Naive thymus-derived CD4-positive, alpha-beta T cell (primary cell): ENCODE data around the gene NEDD4L. TPM values are rescaled to one million over a fixed set of nuclear protein-coding genes. Genes with fewer than 3 reads are reported as not detected.

ENCODE experiments used
- ATAC-seq: fragments of 150-1000 bp; cut with Tn5 transposase; 2 replicates; pipeline ENCODE4 v1.10.0; 2021; ENCODE audit warnings: mild to moderate bottlenecking, moderate library complexity
- CTCF ChIA-PET: fragments of 350-600 bp; sonication (Branson Sonifier 250); formaldehyde crosslinking; loops from one replicate; lab custom pipeline; 2021; ENCODE audit warnings: antibody characterized with exemption; lab: Charles Lee
- POLR2A ChIA-PET: fragments of 350-600 bp; sonication (Branson Sonifier 250); formaldehyde crosslinking; loops from one replicate; lab custom pipeline; 2021; ENCODE audit warnings: antibody characterized with exemption, inconsistent platforms; lab: Charles Lee
- DNase-seq, 9 donors: peaks; one replicate each; pipeline versions ENCODE4 v3.0.0 to v3.0.0-alpha.2; 2020 to 2022; ENCODE audit warnings: mixed read lengths in 1 of 9
- H3K27ac ChIP-seq: one replicate; pipeline ENCODE4 v1.7.0; 2013; ENCODE audit warnings: mild to moderate bottlenecking, low read depth, low read length, moderate library complexity
- H3K27me3 ChIP-seq, 2 donors: one replicate each; pipeline ENCODE4 v1.7.0; 2013; ENCODE audit warnings: low read length in 2 of 2, mild to moderate bottlenecking in 2 of 2, moderate library complexity in 2 of 2; ENCODE audit not compliant: control insufficient read depth in 2 of 2, insufficient read depth in 2 of 2
- H3K36me3 ChIP-seq, 3 experiments: 1 replicate in 2 of 3; 2 replicates in 1 of 3; pipeline ENCODE4 v1.7.0; 2013; ENCODE audit warnings: low read length in 3 of 3, mild to moderate bottlenecking in 3 of 3, moderate library complexity in 1 of 3; ENCODE audit not compliant: insufficient read depth in 3 of 3, control insufficient read depth in 2 of 3
- H3K4me1 ChIP-seq, 2 donors: one replicate each; pipeline ENCODE4 v1.7.0; 2013; ENCODE audit warnings: low read length in 2 of 2, mild to moderate bottlenecking in 2 of 2, moderate library complexity in 1 of 2; ENCODE audit not compliant: control insufficient read depth in 2 of 2, insufficient read depth in 2 of 2
- H3K4me3 ChIP-seq: 2 replicates; pipeline ENCODE4 v1.7.0; 2013; ENCODE audit warnings: mild to moderate bottlenecking, low read length
- H3K9me3 ChIP-seq, 3 experiments: 1 replicate in 2 of 3; 2 replicates in 1 of 3; pipeline ENCODE4 v1.7.0; 2013; ENCODE audit warnings: low read length in 3 of 3; ENCODE audit not compliant: control insufficient read depth in 2 of 3
- H3K27ac Mint-ChIP-seq, 9 donors: one replicate each; pipeline ENCODE4 v1.8.0; 2020 to 2022; ENCODE audit warnings: mixed read lengths in 9 of 9, mild to moderate bottlenecking in 8 of 9, moderate library complexity in 5 of 9, inconsistent platforms in 2 of 9
- H3K27me3 Mint-ChIP-seq, 5 donors: one replicate each; pipeline ENCODE4 v1.8.0; 2021 to 2022; ENCODE audit warnings: mixed read lengths in 5 of 5, mild to moderate bottlenecking in 1 of 5
- H3K36me3 Mint-ChIP-seq, 5 donors: one replicate each; pipeline ENCODE4 v1.8.0; 2020 to 2022; ENCODE audit warnings: mixed read lengths in 5 of 5, mild to moderate bottlenecking in 3 of 5, inconsistent platforms in 1 of 5
- H3K4me1 Mint-ChIP-seq, 7 donors: one replicate each; pipeline ENCODE4 v1.8.0; 2020 to 2022; ENCODE audit warnings: mixed read lengths in 7 of 7, mild to moderate bottlenecking in 3 of 7, inconsistent platforms in 1 of 7
- H3K4me3 Mint-ChIP-seq, 10 donors: one replicate each; pipeline ENCODE4 v1.8.0; 2020 to 2022; ENCODE audit warnings: mild to moderate bottlenecking in 10 of 10, mixed read lengths in 10 of 10, moderate library complexity in 6 of 10, inconsistent platforms in 2 of 10
- H3K9me3 Mint-ChIP-seq, 11 donors: one replicate each; pipeline ENCODE4 v1.8.0; 2020 to 2022; ENCODE audit warnings: mixed read lengths in 11 of 11, mild to moderate bottlenecking in 4 of 11, inconsistent platforms in 1 of 11, moderate library complexity in 1 of 11
- intact Hi-C, 2 donors: fragments of 100-400 bp; cut with micrococcal nuclease; formaldehyde crosslinking; loops; one replicate each; pipeline ENCODE4 v1.15.1; 2023
- polyA plus RNA-seq, 2 donors: library from polyadenylated mRNA; unstranded; fragments of 300-500 nt; fragmentation: Illumina TruSeq; gene quantifications; one replicate each; pipeline ENCODE4 v1.2.3, GENCODE V29; 2021
- total RNA-seq, 6 experiments: library from RNA in 5 of 6; stranded (reverse) in 5 of 6; gene quantifications; 1 replicate in 5 of 6; 2 replicates in 1 of 6; pipeline ENCODE4 v1.2.3 and lab custom pipeline; 2021 to 2026

The NEDD4L gene
- total and polyA plus RNA-seq, 7 experiments from 2014 or later: 1.1 to 10.3 (median 4.2) TPM

GRCh38 chr18:58218117-58218516 lies 174.1 kb downstream of the NEDD4L start:
- CTCF ChIA-PET: no interaction called here
- Histone ChIP-seq H3K4me1 (no peaks in the 10 kb centered on the region), H3K27ac (no peak overlapping the region), H3K4me3 (no peak overlapping the region), H3K9me3 (no peaks in the 10 kb centered on the region), H3K36me3 (no peaks in the 10 kb centered on the region), H3K27me3 (no peaks in the 10 kb centered on the region)
- ATAC-seq: no peak
- intact Hi-C loops: no loop called here
- Mint-ChIP-seq H3K4me3 (no peak overlapping the region), H3K36me3 (no peaks in the 10 kb centered on the region), H3K27me3 (peaks cover 0 to 22% (median 13%) of the 10 kb centered on the region in 5 donors), H3K27ac (no peak overlapping the region), H3K4me1 (peaks cover 13 to 24% (median 14%) of the 10 kb centered on the region in 7 donors), H3K9me3 (peaks cover 0 to 1% (median 0%) of the 10 kb centered on the region in 11 donors)
- POLR2A ChIA-PET: no interaction called here
- no peak for DNase-seq

- peaks cover 0 to 6% (median 0%) of the 10 kb centered on the region in 7 donors for H3K4me1 Mint-ChIP-seq
- Histone ChIP-seq H3K4me1 (no peaks in the 10 kb centered on the region), H3K4me3 (no peak overlapping the region), H3K36me3 (no peaks in the 10 kb centered on the region), H3K9me3 (no peaks in the 10 kb centered on the region), H3K27ac (no peak overlapping the region), H3K27me3 (no peaks in the 10 kb centered on the region)
- no peak for ATAC-seq
- intact Hi-C loops: no loop called here
- no peak for DNase-seq
- no peaks in the 10 kb centered on the region for H3K9me3 Mint-ChIP-seq
- H3K36me3 Mint-ChIP-seq: no peaks in the 10 kb centered on the region
- no peak overlapping the region for H3K27ac Mint-ChIP-seq
- CTCF ChIA-PET: no interaction called here
- H3K27me3 Mint-ChIP-seq: peaks cover 0 to 16% (median 6%) of the 10 kb centered on the region in 5 donors
- no peak overlapping the region for H3K4me3 Mint-ChIP-seq
- POLR2A ChIA-PET: no interaction called here
Measured at GRCh38 chr18:58221060-58221725, 177.2 kb downstream of the NEDD4L start.

GRCh38 chr18:58222432-58223125 lies 178.6 kb downstream of the NEDD4L start:
- DNase-seq (no peak), ATAC-seq (no peak)
- Histone ChIP-seq H3K4me3 (no peak overlapping the region), H3K36me3 (no peaks in the 10 kb centered on the region), H3K4me1 (no peaks in the 10 kb centered on the region), H3K9me3 (no peaks in the 10 kb centered on the region), H3K27me3 (no peaks in the 10 kb centered on the region), H3K27ac (no peak overlapping the region)
- no peak overlapping the region for H3K4me3 Mint-ChIP-seq
- no peak overlapping the region for H3K27ac Mint-ChIP-seq
- H3K9me3 Mint-ChIP-seq: no peaks in the 10 kb centered on the region
- H3K4me1 Mint-ChIP-seq: peaks cover 0 to 2% (median 0%) of the 10 kb centered on the region in 7 donors
- H3K36me3 Mint-ChIP-seq: no peaks in the 10 kb centered on the region
- CTCF ChIA-PET: no interaction called here
- POLR2A ChIA-PET: no interaction called here
- peaks cover 0 to 7% (median 5%) of the 10 kb centered on the region in 5 donors for H3K27me3 Mint-ChIP-seq
- intact Hi-C loops: no loop called here

DNA sequence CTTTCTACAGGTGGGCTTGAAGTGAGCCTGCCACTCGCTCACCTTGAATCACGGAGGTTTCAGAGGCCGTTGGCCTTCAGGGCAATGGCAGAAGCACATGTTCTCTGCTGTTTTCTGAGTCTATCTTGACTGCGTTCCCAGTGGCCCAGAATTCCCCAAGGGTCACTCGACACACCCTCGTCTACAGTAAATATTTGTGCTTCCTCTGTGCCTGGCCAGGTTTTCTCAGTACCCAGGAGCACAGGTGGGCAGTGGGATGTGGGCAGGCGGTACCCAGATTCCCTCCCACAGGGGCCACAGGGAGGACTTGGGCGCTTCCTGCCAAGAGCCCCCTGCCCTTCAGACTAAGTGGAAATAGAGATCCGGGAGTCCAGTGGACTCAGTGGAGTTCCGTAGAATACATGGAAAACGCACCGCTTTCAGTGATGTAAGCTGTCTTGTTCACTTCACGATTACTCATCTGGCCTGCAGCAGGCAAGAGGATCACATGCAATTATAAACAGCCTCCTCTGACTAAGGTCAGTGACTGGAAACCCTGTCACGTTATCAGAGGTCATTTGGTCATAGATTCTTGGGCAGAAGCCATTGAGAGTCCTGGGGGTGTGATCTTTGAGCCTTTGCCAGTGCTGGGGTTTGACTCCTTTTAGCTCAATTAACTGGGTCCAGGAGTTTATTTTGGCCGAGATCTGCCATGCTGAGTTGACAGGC lies 179.8 kb downstream of the NEDD4L start:
- CTCF ChIA-PET: no interaction called here
- Mint-ChIP-seq H3K27ac (no peak overlapping the region), H3K9me3 (no peaks in the 10 kb centered on the region), H3K27me3 (peaks cover 0 to 7% (median 4%) of the 10 kb centered on the region in 5 donors), H3K4me1 (peaks cover 0 to 2% (median 0%) of the 10 kb centered on the region in 7 donors), H3K36me3 (no peaks in the 10 kb centered on the region), H3K4me3 (no peak overlapping the region)
- Histone ChIP-seq H3K36me3 (no peaks in the 10 kb centered on the region), H3K9me3 (no peaks in the 10 kb centered on the region), H3K4me1 (no peaks in the 10 kb centered on the region), H3K4me3 (no peak overlapping the region), H3K27ac (no peak overlapping the region), H3K27me3 (no peaks in the 10 kb centered on the region)
- intact Hi-C loops: no loop called here
- DNase-seq (no peak), ATAC-seq (peak; percentile 14)
- POLR2A ChIA-PET: no interaction called here

DNA sequence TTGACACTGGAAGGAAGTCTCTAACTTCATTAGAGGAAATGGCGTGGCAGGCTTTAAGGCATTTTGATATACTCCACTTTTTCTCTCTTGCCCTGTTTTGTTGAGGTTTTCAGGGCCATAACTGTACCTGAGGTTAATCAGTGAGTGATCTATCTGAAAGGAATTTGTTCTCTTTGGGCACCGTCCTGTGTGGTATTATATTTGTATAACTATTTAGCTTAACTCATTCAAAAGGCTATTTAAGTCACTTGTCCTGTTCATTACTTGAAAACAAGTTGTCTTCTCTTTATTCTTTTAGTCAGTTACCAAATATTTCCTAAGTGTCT lies 180.4 kb downstream of the NEDD4L start:
- no peaks in the 10 kb centered on the region for H3K36me3 Mint-ChIP-seq
- intact Hi-C loops: no loop called here
- H3K4me3 Mint-ChIP-seq: no peak overlapping the region
- no peaks in the 10 kb centered on the region for H3K36me3 ChIP-seq
- H3K9me3 ChIP-seq: no peaks in the 10 kb centered on the region
- no peak overlapping the region for H3K27ac ChIP-seq
- ChIA-PET CTCF (no interaction called here), POLR2A (no interaction called here)
- H3K27me3 Mint-ChIP-seq: peaks cover 0 to 7% (median 0%) of the 10 kb centered on the region in 5 donors
- H3K27me3 ChIP-seq: no peaks in the 10 kb centered on the region
- no peak overlapping the region for H3K27ac Mint-ChIP-seq
- no peak for DNase-seq
- no peak for ATAC-seq
- peaks cover 0 to 2% (median 0%) of the 10 kb centered on the region in 7 donors for H3K4me1 Mint-ChIP-seq
- H3K4me3 ChIP-seq: no peak overlapping the region
- no peaks in the 10 kb centered on the region for H3K9me3 Mint-ChIP-seq
- no peaks in the 10 kb centered on the region for H3K4me1 ChIP-seq

DNA sequence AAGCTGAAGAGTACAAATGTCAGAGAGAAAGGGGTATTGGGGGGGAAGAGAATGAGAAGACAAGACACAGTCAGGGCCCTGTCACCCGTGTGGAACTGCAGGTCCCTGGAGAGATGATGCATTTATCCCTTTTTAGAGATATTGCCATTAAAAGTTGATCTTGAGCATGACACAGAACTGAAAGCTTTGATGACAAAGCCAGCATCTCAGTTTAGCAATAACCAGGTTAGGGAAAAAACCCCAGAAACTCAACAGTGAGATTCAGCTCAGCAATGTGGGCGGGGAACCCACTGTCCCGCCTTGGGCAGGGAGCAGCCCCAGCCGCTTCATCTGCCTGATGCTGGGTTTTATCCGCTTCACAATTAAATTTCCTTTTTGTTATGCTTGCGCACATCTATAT lies 181.1 kb downstream of the NEDD4L start:
- no peaks in the 10 kb centered on the region for H3K27me3 ChIP-seq
- H3K4me1 ChIP-seq: no peaks in the 10 kb centered on the region
- no peaks in the 10 kb centered on the region for H3K36me3 ChIP-seq
- intact Hi-C loops: no loop called here
- ChIA-PET CTCF (no interaction called here), POLR2A (no interaction called here)
- Mint-ChIP-seq H3K4me3 (no peak overlapping the region), H3K9me3 (no peaks in the 10 kb centered on the region), H3K27ac (no peak overlapping the region), H3K4me1 (peaks cover 0 to 2% (median 0%) of the 10 kb centered on the region in 7 donors), H3K36me3 (no peaks in the 10 kb centered on the region), H3K27me3 (peaks cover 0 to 7% (median 0%) of the 10 kb centered on the region in 5 donors)
- H3K27ac ChIP-seq: no peak overlapping the region
- H3K9me3 ChIP-seq: no peaks in the 10 kb centered on the region
- no peak overlapping the region for H3K4me3 ChIP-seq
- DNase-seq: no peak
- ATAC-seq: no peak
